ENCODE results near the gene KHNYN. TPM values are rescaled to one million over a fixed set of nuclear protein-coding genes. Genes with fewer than 3 reads are reported as not detected.
"Not testable (repeated sequence)": the region's sequence is repeated elsewhere in the genome, so short reads cannot be mapped to it uniquely, and the experiment has no call there.

Gene KHNYN
- total RNA-seq, 1 donor from 2014 or later = 43.8 TPM

GRCh38 chr14:24475261-24475660, 45.5 kb downstream of the KHNYN start:
- peaks cover 12% of the 10 kb centered on the region for H3K36me3 Mint-ChIP-seq (ENCODE audit: low read depth, unreplicated experiment)
- no peak overlapping the region for H3K4me3 Mint-ChIP-seq (ENCODE audit: unreplicated experiment)
- DNase-seq (ENCODE audit: low spot score) = no peak
- TF ChIP-seq CTCF (IDR thresholded peaks at IDR 0.05; ENCODE audit: unreplicated experiment) = no peak
- H3K27me3 Mint-ChIP-seq (ENCODE audit: unreplicated experiment) = peaks cover 3% of the 10 kb centered on the region
- H3K9me3 Mint-ChIP-seq (ENCODE audit: unreplicated experiment) = peaks cover 3% of the 10 kb centered on the region
- H3K4me1 Mint-ChIP-seq (ENCODE audit: unreplicated experiment) = peaks cover 10% of the 10 kb centered on the region
- no peak overlapping the region for H3K27ac Mint-ChIP-seq (ENCODE audit: unreplicated experiment)

- not testable (repeated sequence) for H3K36me3 Mint-ChIP-seq (ENCODE audit: low read depth, unreplicated experiment); DNase-seq (ENCODE audit: low spot score); H3K9me3 Mint-ChIP-seq (ENCODE audit: unreplicated experiment); H3K4me1 Mint-ChIP-seq (ENCODE audit: unreplicated experiment); H3K27ac Mint-ChIP-seq (ENCODE audit: unreplicated experiment); H3K27me3 Mint-ChIP-seq (ENCODE audit: unreplicated experiment); H3K4me3 Mint-ChIP-seq (ENCODE audit: unreplicated experiment)
Observed at GRCh38 chr14:24479999-24480398, 50.2 kb downstream of the KHNYN start.

- DNase-seq (ENCODE audit: low spot score) = peak; percentile 71
- TF ChIP-seq CTCF (IDR thresholded peaks at IDR 0.05; ENCODE audit: unreplicated experiment) = peak; percentile 75
- no peaks in the 10 kb centered on the region for H3K27me3 Mint-ChIP-seq (ENCODE audit: unreplicated experiment)
- peaks cover 3% of the 10 kb centered on the region for H3K4me1 Mint-ChIP-seq (ENCODE audit: unreplicated experiment)
- H3K9me3 Mint-ChIP-seq (ENCODE audit: unreplicated experiment) = peaks cover 3% of the 10 kb centered on the region
- H3K27ac Mint-ChIP-seq (ENCODE audit: unreplicated experiment) = no peak overlapping the region
- peaks cover 7% of the 10 kb centered on the region for H3K36me3 Mint-ChIP-seq (ENCODE audit: low read depth, unreplicated experiment)
- no peak overlapping the region for H3K4me3 Mint-ChIP-seq (ENCODE audit: unreplicated experiment)
Observed at GRCh38 chr14:24481622-24482324, 52.0 kb downstream of the KHNYN start.

- H3K4me1 Mint-ChIP-seq (ENCODE audit: unreplicated experiment); H3K27me3 Mint-ChIP-seq (ENCODE audit: unreplicated experiment); DNase-seq (ENCODE audit: low spot score); H3K36me3 Mint-ChIP-seq (ENCODE audit: low read depth, unreplicated experiment); H3K4me3 Mint-ChIP-seq (ENCODE audit: unreplicated experiment); H3K27ac Mint-ChIP-seq (ENCODE audit: unreplicated experiment); H3K9me3 Mint-ChIP-seq (ENCODE audit: unreplicated experiment): not testable (repeated sequence)
Observed at GRCh38 chr14:24482699-24483303, 53.0 kb downstream of the KHNYN start.

GRCh38 chr14:24483604-24484252, 54.0 kb downstream of the KHNYN start:
- H3K27ac Mint-ChIP-seq (ENCODE audit: unreplicated experiment) = no peak overlapping the region
- TF ChIP-seq CTCF (IDR thresholded peaks at IDR 0.05; ENCODE audit: unreplicated experiment) = no peak
- H3K4me3 Mint-ChIP-seq (ENCODE audit: unreplicated experiment) = no peak overlapping the region
- peaks cover 2% of the 10 kb centered on the region for H3K36me3 Mint-ChIP-seq (ENCODE audit: low read depth, unreplicated experiment)
- peaks cover 3% of the 10 kb centered on the region for H3K4me1 Mint-ChIP-seq (ENCODE audit: unreplicated experiment)
- H3K9me3 Mint-ChIP-seq (ENCODE audit: unreplicated experiment) = peaks cover 2% of the 10 kb centered on the region
- DNase-seq (ENCODE audit: low spot score) = no peak
- H3K27me3 Mint-ChIP-seq (ENCODE audit: unreplicated experiment) = no peaks in the 10 kb centered on the region

Other genes with a start within 250 kb of the KHNYN start
- 29.0 TPM for gene IPO4, start 241.1 kb upstream of the KHNYN start, total RNA-seq (ENCODE audit: unreplicated experiment)
- 41.8 TPM for gene TM9SF1, start 234.5 kb upstream of the KHNYN start, total RNA-seq (ENCODE audit: unreplicated experiment)
- not detected for gene TSSK4, start 224.3 kb upstream of the KHNYN start, total RNA-seq (ENCODE audit: unreplicated experiment)
- 34.3 TPM for gene CHMP4A, start 216.5 kb upstream of the KHNYN start, total RNA-seq (ENCODE audit: unreplicated experiment)
- 17.4 TPM for gene MDP1, start 213.9 kb upstream of the KHNYN start, total RNA-seq (ENCODE audit: unreplicated experiment)
- 154 TPM for gene NEDD8, start 197.6 kb upstream of the KHNYN start, total RNA-seq (ENCODE audit: unreplicated experiment)
- 61.3 TPM for gene GMPR2, start 197.0 kb upstream of the KHNYN start, total RNA-seq (ENCODE audit: unreplicated experiment)
- 25.4 TPM for gene TINF2, start 187.3 kb upstream of the KHNYN start, total RNA-seq (ENCODE audit: unreplicated experiment)
- gene TGM1, start 166.8 kb upstream of the KHNYN start, total RNA-seq (ENCODE audit: unreplicated experiment) = 1.7 TPM
- 17.7 TPM for gene RABGGTA, start 158.4 kb upstream of the KHNYN start, total RNA-seq (ENCODE audit: unreplicated experiment)
- gene DHRS1, start 130.2 kb upstream of the KHNYN start, total RNA-seq (ENCODE audit: unreplicated experiment) = 17.7 TPM
- gene NOP9, start 130.1 kb upstream of the KHNYN start, total RNA-seq (ENCODE audit: unreplicated experiment) = 27.2 TPM
- 0.82 TPM for gene CIDEB, start 122.0 kb upstream of the KHNYN start, total RNA-seq (ENCODE audit: unreplicated experiment)
- 13.3 TPM for gene LTB4R2, start 119.8 kb upstream of the KHNYN start, total RNA-seq (ENCODE audit: unreplicated experiment)
- 9.5 TPM for gene LTB4R, start 118.5 kb upstream of the KHNYN start, total RNA-seq (ENCODE audit: unreplicated experiment)
- 74.6 TPM for gene ADCY4, start 94.9 kb upstream of the KHNYN start, total RNA-seq (ENCODE audit: unreplicated experiment)
- 2.6 TPM for gene RIPK3, start 90.0 kb upstream of the KHNYN start, total RNA-seq (ENCODE audit: unreplicated experiment)
- 42.4 TPM for gene NFATC4, start 61.8 kb upstream of the KHNYN start, total RNA-seq (ENCODE audit: unreplicated experiment)
- gene NYNRIN, start 31.0 kb upstream of the KHNYN start, total RNA-seq (ENCODE audit: unreplicated experiment) = 49.0 TPM
- 1.5 TPM for gene CBLN3, start 286 bp upstream of the KHNYN start, total RNA-seq (ENCODE audit: unreplicated experiment)
- 34.9 TPM for gene SDR39U1, start 12.8 kb downstream of the KHNYN start, total RNA-seq (ENCODE audit: unreplicated experiment)
- not detected for gene CMA1, start 78.3 kb downstream of the KHNYN start, total RNA-seq (ENCODE audit: unreplicated experiment)
- not detected for gene CTSG, start 146.3 kb downstream of the KHNYN start, total RNA-seq (ENCODE audit: unreplicated experiment)
- gene GZMH, start 179.7 kb downstream of the KHNYN start, total RNA-seq (ENCODE audit: unreplicated experiment) = not detected
- not detected for gene GZMB, start 204.2 kb downstream of the KHNYN start, total RNA-seq (ENCODE audit: unreplicated experiment)